Effector CD8-positive, alpha-beta T cell (primary cell): ENCODE data around the gene LZTS3.
"Not testable (repeated sequence)": the region's sequence is repeated elsewhere in the genome, so short reads cannot be mapped to it uniquely, and the experiment has no call there.

Source experiments
- DNase-seq: peaks from one replicate; lab custom pipeline; 2025; lab: John Stamatoyannopoulos, UW

The LZTS3 gene

DNA sequence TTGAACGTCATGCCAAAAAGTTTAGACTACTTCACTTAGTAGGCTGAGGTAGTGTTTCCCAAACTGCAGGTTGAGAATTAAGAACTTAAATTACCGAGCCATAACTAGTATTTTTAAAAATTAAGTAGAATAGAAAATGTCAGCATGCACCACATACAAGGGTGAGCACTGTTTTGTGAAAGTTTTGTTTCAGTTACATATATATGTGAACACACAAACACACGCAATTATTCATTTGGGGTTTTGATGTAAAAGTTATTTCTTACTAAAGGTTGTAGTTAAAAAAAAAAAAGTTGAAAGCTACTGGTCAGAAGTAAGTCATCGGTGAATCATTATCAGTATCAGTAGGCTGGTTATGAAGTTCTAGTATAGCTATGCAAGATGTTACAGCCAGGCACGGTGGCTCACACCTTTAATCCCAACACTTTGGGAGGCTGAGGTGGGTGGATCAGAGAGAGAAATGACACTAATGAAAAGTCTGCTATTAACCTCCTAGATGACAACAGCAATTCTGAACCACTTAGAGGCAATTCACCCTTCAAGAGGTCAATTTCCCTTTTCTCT, 37.8 kb downstream of the LZTS3 start:
- no peak for DNase-seq

DNA sequence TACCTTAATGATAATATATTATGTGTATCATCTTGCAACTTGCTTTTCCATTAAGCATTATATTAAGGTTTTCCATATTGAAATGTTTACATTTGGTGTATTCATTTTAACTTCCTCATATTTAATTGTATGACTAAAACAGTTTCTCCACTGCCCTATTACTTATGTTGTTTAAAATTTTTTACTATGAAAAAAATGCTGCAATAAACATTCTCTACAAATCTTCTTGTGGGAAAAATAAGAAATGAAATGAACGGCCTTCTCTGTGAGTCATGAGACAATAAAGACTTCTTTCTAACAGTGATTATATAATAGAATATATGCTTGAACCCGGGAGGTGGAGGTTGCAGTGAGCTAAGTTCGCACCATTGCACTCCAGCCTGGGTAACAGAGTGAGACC, 39.2 kb downstream of the LZTS3 start:
- no peak for DNase-seq

DNA sequence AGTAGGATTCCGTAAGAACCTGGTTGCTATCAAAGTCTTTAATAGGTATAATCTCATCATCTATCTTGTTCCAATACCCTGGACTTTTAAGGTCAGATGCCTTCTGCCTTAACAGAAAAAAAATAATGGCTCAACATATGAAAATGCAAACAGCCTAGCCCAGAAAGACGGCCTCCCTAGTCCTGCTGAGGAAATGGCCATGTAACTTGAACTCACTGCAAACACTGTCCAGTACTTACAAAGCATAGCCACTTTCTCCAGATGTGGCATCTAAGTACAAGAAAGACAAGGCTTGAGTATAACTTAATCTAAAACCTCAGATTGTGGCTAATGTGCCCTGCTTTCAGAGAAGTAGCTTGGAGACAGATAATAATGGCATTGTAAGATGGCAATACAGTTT, 40.2 kb downstream of the LZTS3 start:
- DNase-seq: no peak

DNA sequence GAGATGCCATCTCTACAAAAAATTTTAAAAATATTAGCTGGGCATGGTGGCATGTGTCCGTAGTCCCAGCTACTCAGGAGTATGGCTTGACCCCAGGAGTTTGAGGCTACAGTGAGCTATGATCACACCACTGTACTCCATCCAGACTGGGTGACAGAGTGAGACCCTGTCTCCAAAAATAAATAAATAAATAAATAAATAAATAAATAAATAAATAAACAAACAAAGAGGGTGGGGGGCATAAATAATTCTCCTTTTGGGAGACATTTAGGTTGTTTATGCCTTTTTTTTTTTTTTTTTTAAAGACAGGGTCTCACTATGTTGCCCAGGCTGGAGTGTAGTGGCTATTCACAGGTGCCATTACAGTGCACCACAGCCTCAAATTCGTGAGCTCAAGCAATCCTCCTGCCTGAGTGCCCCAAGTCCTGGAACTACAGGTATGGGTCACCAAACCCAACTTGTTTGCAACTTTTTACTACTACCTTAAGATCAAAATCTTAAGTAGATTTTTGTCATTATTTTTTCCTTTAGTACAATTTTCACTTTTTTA, 43.2 kb downstream of the LZTS3 start:
- no peak for DNase-seq

DNA sequence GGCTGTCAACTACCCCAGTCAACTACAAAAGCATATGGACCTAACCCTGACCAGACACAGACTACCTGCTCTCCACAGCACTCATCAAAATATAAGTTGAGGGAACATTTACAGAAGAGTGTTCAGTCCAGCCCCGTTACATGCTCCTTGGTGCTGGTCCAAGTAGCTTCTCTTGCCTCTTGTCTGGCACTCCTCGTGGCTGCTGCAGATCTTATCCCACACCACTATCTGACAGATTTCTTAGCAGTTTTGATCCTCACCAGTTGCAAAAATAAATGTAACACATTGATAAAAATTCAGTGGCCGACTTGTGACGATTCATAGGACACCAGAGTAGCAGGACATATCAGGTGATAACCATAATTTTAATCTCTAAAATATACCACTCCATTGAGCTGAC, 44.3 kb downstream of the LZTS3 start:
- no peak for DNase-seq

DNA sequence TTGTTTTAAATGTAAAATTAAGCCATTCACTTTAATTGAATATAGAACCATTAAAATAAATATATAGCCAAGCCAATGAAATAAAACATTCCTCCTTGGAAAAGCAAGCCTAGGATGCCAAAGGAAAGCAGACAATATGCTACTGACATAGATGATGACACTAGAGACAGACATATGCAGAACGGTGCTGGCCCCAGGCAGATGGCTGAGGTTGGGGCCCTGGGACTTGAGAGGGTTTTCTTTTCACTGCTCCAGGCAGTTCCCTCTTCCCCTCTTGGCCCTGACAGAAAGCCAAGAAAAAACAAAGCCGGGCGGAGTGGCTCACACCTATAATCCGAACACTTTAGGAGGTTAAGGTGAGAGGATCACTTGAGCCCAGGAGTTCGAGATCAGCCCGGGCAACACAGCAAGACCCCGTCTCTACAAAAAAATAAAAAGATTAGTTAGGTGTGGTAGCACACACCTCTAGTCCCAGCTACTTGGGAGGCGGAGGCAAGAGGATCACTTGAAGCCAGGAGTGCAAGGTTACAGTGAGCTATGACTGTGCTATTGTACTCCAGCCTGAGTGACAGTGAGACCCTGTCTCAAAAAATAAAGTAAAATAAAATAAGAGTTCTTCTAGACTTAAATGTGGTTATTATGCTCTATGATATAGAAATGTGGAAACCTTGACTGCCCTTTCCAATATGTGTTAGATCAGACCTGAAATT, 44.9 kb downstream of the LZTS3 start:
- no peak for DNase-seq

DNA sequence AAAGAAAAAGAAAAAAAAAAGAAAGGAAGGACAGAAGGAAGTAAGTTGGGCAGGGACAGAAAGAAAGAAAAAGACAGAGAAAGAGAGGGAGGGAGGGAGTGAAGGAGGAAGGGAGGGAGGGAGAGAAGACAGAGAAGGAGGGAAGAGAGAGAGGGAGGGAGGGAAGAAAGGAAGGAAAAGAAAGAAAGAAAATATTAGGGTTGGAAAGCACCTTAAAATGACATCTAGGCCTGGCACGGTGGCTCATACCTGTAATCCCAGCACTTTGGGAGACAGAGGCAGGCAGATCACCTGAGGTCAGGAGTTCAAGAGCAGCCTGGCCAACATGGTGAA, 46.9 kb downstream of the LZTS3 start:
- no peak for DNase-seq

DNA sequence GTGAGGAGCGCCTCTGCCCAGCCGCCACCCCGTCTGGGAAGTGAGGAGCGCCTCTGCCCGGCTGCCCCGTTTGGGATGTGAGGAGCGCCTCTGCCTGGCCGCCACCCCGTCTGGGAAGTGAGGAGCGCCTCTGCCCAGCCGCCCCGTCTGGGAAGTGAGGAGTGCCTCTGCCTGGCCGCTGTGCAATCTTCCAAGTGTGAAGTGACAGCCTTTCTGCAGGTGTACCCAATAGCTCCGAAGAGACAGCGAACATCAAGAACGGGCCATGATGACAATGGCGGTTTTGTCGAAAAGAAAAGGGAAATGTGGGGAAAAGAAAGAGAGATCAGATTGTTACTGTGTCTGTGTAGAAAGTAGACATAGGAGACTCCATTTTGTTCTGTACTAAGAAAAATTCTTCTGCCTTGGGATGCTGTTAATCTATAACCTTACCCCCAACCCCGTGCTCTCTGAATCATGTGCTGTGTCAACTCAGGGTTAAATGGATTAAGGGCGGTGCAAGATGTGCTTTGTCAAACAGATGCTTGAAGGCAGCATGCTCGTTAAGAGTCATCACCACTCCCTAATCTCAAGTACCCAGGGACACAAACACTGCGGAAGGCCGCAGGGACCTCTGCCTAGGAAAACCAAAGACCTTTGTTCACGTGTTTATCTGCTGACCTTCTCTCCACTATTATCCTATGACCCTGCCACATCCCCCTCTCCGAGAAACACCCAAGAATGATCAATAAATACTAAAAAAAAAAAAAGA, 47.4 kb downstream of the LZTS3 start:
- not testable (repeated sequence) for DNase-seq

DNA sequence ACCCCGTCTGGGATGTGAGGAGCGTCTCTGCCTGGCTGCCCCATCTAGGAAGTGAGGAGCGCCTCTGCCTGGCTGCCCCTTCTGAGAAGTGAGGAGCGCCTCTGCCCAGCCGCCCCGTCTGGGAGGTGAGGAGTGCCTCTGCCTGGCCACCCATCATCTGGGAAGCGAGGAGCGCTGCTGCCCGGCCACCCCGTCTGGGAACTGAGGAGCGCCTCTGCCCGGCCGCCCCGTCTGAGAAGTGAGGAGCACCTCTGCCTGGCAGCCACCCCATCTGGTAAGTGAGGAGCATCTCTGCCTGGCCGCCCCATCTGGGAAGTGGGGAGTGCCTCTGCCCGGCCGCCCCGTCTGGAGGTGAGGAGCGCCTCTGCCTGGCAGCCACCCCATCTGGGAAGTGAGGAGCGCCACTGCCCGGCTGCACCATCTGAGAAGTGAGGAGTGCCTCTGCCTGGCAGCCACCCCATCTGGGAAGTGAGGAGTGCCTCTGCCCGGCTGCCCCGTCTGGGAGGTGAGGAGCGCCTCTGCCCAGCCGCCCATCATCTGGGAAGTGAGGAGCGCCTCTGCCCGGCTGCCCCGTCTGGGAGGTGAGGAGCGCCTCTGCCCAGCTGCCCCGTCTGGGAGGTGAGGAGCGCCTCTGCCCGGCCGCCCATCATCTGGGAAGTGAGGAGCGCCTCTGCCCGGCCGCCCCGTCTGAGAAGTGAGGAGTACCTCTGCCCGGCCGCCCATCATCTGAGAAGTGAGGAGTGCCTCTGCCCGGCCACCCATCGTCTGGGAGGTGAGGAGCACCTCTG, 48.4 kb downstream of the LZTS3 start:
- not testable (repeated sequence) for DNase-seq

DNA sequence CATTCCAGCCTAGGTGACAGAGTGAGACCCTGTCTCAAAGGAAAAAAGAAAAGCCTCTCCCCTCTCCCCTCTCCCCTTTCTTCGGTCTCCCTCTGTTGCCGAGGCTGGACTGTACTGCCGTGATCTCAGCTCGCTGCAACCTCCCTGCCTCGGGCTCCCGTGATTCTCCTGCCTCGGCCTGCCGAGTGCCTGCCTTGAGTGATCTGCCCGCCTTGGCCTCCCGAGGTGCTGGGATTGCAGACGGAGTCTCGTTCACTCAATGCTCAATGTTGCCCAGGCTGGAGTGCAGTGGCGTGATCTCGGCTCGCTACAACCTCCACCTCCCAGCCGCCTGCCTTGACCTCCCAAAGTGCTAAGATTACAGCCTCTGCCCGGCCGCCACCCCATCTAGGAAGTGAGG, 49.2 kb downstream of the LZTS3 start:
- not testable (repeated sequence) for DNase-seq

DNA sequence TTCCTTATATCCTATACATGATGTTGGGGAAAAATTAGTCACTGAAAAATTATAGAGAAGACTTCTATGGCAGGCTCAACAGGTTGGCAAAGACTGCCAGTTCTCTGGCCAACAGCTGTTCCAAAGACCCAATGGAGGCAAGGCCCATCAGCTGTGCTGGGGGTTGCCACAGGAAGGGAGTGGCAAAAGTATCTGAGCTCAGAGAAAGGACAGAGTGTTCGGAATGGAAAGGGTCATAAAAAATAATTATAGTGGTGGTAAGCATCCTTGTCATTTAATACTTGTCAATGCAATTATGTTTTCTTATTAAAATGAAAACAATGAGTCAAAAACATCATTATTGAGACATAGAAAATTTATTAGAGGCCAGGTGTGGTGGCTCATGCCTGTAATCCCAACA, 49.8 kb downstream of the LZTS3 start:
- DNase-seq: no peak

DNA sequence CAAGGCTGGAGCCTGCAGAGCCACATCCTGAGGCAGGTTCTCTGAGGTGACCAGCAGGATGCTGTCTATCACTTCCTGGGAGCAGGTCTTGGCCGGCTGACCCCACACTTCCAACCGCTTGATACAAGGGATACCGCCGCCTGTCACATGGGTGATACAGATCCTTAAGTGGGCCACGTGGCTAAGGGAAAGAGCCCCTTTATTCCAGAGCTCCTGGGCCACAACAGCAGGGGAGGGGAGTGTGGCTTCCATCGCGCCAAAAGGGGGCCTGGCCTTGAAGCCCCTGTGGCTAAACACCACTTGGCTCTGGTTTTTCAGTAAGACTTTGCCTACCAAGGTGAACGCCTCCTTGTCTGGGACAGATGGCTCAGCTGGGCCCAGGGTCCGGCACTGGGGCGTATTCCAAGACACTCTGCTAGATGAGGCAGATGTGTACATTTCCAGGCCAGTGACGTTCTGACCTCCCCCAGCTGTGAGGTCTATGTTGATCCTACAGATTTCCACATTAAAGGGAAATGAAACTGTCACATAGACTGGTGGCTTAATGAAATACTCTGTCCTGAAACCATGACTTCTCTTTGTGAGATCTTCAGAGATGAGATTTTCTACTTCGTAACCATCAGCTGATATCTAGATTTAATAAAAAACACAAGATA, 51.3 kb downstream of the LZTS3 start:
- no peak for DNase-seq

DNA sequence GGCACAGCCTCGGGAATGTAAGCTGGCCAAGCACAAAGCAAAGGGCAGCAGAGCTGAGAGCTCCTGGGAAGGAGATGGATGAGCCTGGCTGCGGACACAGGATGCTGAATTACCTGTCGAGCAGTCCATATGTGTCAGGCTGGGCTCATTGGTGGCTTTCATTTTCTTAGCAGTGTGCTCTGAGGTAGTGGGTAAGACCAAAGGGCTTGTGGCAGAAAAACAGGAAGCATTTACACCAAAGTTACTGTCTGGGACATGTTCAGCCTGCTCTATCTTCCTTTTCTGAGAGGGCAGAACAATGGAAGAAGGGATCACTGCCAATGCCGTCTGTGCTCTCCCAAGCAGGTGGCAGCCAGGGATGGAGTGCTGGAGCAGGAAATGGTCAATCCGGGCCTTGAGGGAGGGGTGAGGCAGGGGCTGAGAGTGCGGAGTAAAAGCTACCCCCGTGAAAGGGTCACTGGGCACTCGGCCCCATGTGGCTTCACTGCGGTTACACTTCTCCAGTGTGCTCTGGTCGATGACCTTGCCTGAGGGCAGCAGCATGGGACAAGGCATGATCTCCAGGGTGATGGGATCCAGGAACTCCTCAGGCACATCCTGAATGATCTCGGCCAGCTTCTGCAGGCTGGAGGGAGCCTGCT, 52.0 kb downstream of the LZTS3 start:
- DNase-seq: no peak

DNA sequence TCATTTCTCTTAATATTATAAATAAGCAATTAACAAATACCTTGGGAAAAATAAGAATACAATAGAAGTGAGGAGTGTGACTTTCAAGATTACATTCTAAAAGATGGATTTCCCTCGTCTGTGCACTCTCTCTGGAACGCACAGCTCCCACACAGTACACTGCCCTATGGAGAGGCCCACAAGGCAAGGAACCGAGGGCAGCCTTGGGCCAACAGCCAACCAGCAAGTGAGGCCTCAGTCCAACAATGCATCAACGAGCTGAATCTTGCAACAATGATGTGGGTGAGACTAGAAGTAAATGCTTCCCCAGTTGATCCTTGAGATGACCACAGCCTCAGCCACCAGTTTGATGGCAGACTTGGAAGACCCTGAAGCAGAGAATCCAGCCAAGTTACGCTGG, 54.3 kb downstream of the LZTS3 start:
- no peak for DNase-seq

DNA sequence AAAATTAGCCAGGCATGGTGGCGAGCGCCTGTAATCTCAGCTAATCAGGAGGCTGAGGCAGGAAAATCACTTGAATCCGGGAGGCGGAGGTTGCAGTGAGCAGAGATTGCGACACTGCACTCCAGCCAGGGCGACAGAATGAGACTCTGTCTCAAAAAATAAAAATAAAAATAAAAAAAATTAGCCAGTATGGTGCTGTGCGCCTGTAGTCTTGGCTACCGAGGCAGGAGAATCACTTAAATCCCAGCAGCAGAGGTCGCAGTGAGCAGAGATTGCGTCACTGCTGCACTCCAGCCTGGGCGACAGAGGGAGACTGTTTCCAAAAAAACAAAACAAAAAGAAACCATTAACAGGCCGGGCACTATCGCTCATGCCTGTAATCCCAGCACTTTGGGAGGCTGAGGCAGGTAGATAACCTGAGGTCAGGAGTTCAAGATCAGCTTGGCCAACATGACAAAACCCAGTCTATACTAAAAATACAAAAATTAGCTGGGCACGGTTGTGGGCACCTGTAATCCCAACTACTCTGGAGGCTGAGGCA, 55.4 kb downstream of the LZTS3 start:
- DNase-seq: peak; percentile 23

DNA sequence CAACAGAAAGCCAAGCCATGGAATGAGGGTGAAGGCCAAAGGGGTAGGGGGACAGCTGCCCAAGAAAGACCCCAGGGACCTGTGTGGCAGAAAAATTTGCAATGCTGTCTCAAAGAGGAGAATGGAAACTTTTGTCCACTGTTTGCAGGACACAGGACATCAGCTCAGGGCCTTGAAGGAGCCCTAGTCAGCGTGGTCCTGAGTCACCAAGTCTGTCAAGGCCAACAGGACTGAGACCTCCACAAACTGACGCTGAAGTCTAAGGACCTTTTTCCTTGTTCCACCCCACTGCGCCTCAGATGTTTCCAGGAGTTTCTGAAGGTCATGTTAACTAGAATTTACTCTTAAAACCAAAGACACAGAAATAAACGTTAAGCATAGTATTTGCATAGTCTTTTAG, 57.0 kb downstream of the LZTS3 start:
- DNase-seq: no peak

DNA sequence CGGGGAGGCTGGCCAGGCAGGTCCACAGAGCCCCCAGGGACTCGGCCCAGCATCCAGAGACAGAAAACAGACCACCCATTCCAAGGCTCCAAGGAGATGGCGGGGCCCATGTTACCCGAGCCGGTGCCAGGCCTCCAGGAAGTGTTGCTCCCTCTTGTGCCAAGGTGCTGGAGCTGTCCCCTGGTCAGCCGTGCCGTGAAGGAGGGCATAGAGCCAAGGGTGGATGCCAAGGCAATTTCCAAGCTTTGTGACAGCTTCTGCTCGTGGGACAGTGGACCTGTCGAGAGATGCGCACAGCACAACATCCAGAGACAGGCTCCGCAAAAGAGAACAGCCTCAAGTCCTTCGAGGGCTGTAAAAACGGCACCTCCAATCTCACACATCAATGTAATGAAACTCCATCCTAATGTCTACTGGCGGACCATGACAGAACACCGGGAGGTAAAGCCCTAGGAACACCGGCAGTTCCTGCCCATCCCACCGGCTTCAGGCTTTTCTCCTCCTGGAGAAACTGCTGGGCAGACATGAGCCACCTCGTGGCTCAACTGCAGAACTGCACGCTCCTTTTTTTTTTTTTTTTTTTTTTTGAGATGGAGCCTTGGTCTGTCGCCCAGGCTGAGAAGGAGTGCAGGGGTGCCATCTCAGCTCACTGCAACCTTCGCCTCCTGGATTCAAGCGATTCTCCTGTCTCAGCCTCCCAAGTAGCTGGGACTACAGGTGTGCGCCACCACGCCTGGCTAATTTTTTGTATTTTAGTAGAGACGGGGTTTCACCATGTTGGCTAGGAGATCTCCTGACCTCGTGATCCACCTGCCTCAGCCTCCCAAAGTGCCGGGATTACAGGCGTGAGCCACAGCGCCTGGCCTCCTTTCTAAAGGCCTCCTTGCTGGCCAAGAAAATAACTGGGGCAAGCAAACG, 57.9 kb downstream of the LZTS3 start:
- DNase-seq: peak; percentile 6
